ENCODE data around the gene MPPED1.

MPPED1 gene

GRCh38 chr22:43546186-43546585 lies 134.4 kb downstream of the MPPED1 start:
- DNase-seq (ENCODE audit: low read depth), result no peak
- TF ChIP-seq CTCF (conservative IDR thresholded peaks at IDR 0.05; ENCODE audit: control insufficient read depth, insufficient read depth, low read depth, low read length), result no peak
- H3K4me3 ChIP-seq (ENCODE audit: control insufficient read depth, low read depth, low read length), result no peak overlapping the region

GRCh38 chr22:43550024-43550620 lies 138.3 kb downstream of the MPPED1 start:
- DNase-seq (ENCODE audit: low read depth), result no peak
- H3K4me3 ChIP-seq (ENCODE audit: control insufficient read depth, low read depth, low read length), result no peak overlapping the region
- TF ChIP-seq CTCF (conservative IDR thresholded peaks at IDR 0.05; ENCODE audit: control insufficient read depth, insufficient read depth, low read depth, low read length), result no peak

GRCh38 chr22:43550672-43551071 lies 138.9 kb downstream of the MPPED1 start:
- no peak overlapping the region for H3K4me3 ChIP-seq (ENCODE audit: control insufficient read depth, low read depth, low read length)
- no peak for DNase-seq (ENCODE audit: low read depth)
- TF ChIP-seq CTCF (conservative IDR thresholded peaks at IDR 0.05; ENCODE audit: control insufficient read depth, insufficient read depth, low read depth, low read length), result no peak

- DNase-seq (ENCODE audit: low read depth), result no peak
- H3K4me3 ChIP-seq (ENCODE audit: control insufficient read depth, low read depth, low read length), result no peak overlapping the region
- no peak for TF ChIP-seq CTCF (conservative IDR thresholded peaks at IDR 0.05; ENCODE audit: control insufficient read depth, insufficient read depth, low read depth, low read length)
Observed at GRCh38 chr22:43553451-43554258, 141.8 kb downstream of the MPPED1 start.

GRCh38 chr22:43554259-43554636 lies 142.4 kb downstream of the MPPED1 start:
- DNase-seq (ENCODE audit: low read depth), result no peak
- no peak overlapping the region for H3K4me3 ChIP-seq (ENCODE audit: control insufficient read depth, low read depth, low read length)
- TF ChIP-seq CTCF (conservative IDR thresholded peaks at IDR 0.05; ENCODE audit: control insufficient read depth, insufficient read depth, low read depth, low read length), result no peak

GRCh38 chr22:43554694-43555365 lies 143.0 kb downstream of the MPPED1 start:
- H3K4me3 ChIP-seq (ENCODE audit: control insufficient read depth, low read depth, low read length), result no peak overlapping the region
- no peak for TF ChIP-seq CTCF (conservative IDR thresholded peaks at IDR 0.05; ENCODE audit: control insufficient read depth, insufficient read depth, low read depth, low read length)
- DNase-seq (ENCODE audit: low read depth), result no peak

Measured in fibroblast of mammary gland (primary cell).